Measurements from ENCODE around the gene GINS2.

- TF ChIP-seq EZH2 (IDR thresholded peaks at IDR 0.05; ENCODE audit: borderline replicate concordance, low read length) (no peak), CTCF (conservative IDR thresholded peaks at IDR 0.05 in 1 of 2, IDR thresholded peaks at IDR 0.05 in 1 of 2; ENCODE audit: extremely low read depth in 1 of 2, insufficient read depth in 1 of 2, low read depth in 1 of 2, low read length in 2 of 2) (no peak)
These were observed 1.7 kb downstream of the GINS2 start for GRCh38 chr16:85686912-85687591.
